K562 (cell line): ENCODE data around the gene ARHGAP4. TPM values are rescaled to one million over a fixed set of nuclear protein-coding genes. Genes with fewer than 3 reads are reported as not detected.

Experiments
- HNRNPLL ChIP-seq: fragments of 200-400 bp; formaldehyde crosslinking; IDR thresholded peaks from 2 replicates; pipeline ENCODE4 v1.6.1; 2017; ENCODE audit warnings: low read length, low read depth, mild to moderate bottlenecking; ENCODE audit not compliant: poor library complexity, severe bottlenecking
- ID3 ChIP-seq, 2 experiments: fragments of 250-450 bp in 1 of 2; fragments of 450-650 bp in 1 of 2; sonication (Bioruptor Pico) in 1 of 2; IDR thresholded peaks; 2 replicates each; pipeline versions ENCODE4 v1.6.1 to v1.8.0; 2016 to 2021; ENCODE audit warnings: mild to moderate bottlenecking in 2 of 2, moderate library complexity in 2 of 2, missing compliant biosample characterization in 1 of 2, missing genetic modification characterization in 1 of 2
- MBD1 ChIP-seq: fragments of 250-450 bp; sonication (Bioruptor Pico); IDR thresholded peaks from 2 replicates; pipeline ENCODE4 v1.8.0; 2022; ENCODE audit warnings: inconsistent platforms
- POLR2AphosphoS2 ChIP-seq: IDR thresholded peaks from 2 replicates; pipeline ENCODE4 v1.6.1; 2012; ENCODE audit warnings: low read length, improper control_type of control experiment
- SMAD4 ChIP-seq: fragments of 250-450 bp; sonication (Bioruptor Pico); conservative IDR thresholded peaks from 2 replicates; pipeline ENCODE4 v1.8.0; 2021; ENCODE audit warnings: inconsistent platforms, mild to moderate bottlenecking, moderate library complexity
- SPI1 ChIP-seq: IDR thresholded peaks from 2 replicates; pipeline ENCODE4 v1.6.1; 2011; ENCODE audit warnings: low read depth, low read length, control low read depth, borderline replicate concordance
- TAF7 ChIP-seq: fragments of 450-650 bp; IDR thresholded peaks from 2 replicates; pipeline ENCODE4 v1.6.1; 2016; ENCODE audit warnings: missing genetic modification characterization, missing compliant biosample characterization
- ZNF175 ChIP-seq: fragments of 200-800 bp; sonication (Bioruptor generic); IDR thresholded peaks from 2 replicates; pipeline ENCODE4 v1.6.1; 2016; ENCODE audit warnings: low read depth, mild to moderate bottlenecking, missing genetic modification characterization, missing compliant biosample characterization
- ZNF695 ChIP-seq: fragments of 450-650 bp; formaldehyde crosslinking; IDR thresholded peaks from 2 replicates; pipeline ENCODE4 v1.4.0; 2020; ENCODE audit warnings: mild to moderate bottlenecking, moderate library complexity
- ZNF830 ChIP-seq: fragments of 250-450 bp; sonication (Bioruptor Pico); IDR thresholded peaks from 2 replicates; pipeline ENCODE4 v1.5.0; 2021; ENCODE audit warnings: mild to moderate bottlenecking
- polyA plus RNA-seq, 8 experiments: library from polyadenylated mRNA; depleted of rRNA in 4 of 8; stranded (reverse) in 5 of 8; unstranded in 3 of 8; fragments of >200 nt; fragmentation: Nextera tagmentation in 2 of 8; fragmentation: Illumina TruSeq in 1 of 8; extraction: Ambion mirVana in 2 of 8; extraction: Trizol in 1 of 8; gene quantifications; 2 replicates each; pipeline versions ENCODE4 v1.2.1 to v1.2.3, GENCODE V29; 2011 to 2014; ENCODE audit warnings: inconsistent platforms in 1 of 8, missing spikeins in 1 of 8
- total RNA-seq, 7 experiments: library from RNA; depleted of rRNA in 6 of 7; stranded (reverse); fragments of >200 nt in 6 of 7; fragmentation: Illumina TruSeq in 2 of 7; extraction: Trizol in 2 of 7; gene quantifications; 2 replicates each; pipeline versions ENCODE4 v1.2.1 to v1.2.3, GENCODE V29; 2011 to 2021; ENCODE audit warnings: low replicate concordance in 1 of 7
- TF ChIP-seq, protein P1 (sequence below): fragments of 250-450 bp; sonication (Bioruptor Pico); IDR thresholded peaks from 2 replicates; pipeline ENCODE4 v1.4.0; 2020; ENCODE audit warnings: mild to moderate bottlenecking, moderate library complexity
- TF ChIP-seq, protein P2 (sequence below): fragments of 250-450 bp; sonication (Bioruptor Pico); IDR thresholded peaks from 2 replicates; pipeline ENCODE4 v1.5.0; 2020; ENCODE audit warnings: mild to moderate bottlenecking, borderline replicate concordance
- TF ChIP-seq, protein P3 (sequence below), 2 experiments: fragments of 200-800 bp in 1 of 2; sonication (Bioruptor generic) in 1 of 2; sonication (generic) in 1 of 2; formaldehyde crosslinking in 1 of 2; IDR thresholded peaks in 1 of 2; conservative IDR thresholded peaks in 1 of 2; 2 replicates each; pipeline versions ENCODE4 v1.5.0 to v1.6.1; 2016 to 2020; ENCODE audit warnings: missing compliant biosample characterization in 1 of 2, missing genetic modification characterization in 1 of 2, missing genetic modification reagents in 1 of 2
- TF ChIP-seq, protein P4 (sequence below): sonication (generic); formaldehyde crosslinking; IDR thresholded peaks from 2 replicates; pipeline ENCODE4 v1.5.0; 2020; ENCODE audit warnings: missing genetic modification reagents

The ARHGAP4 gene
- total and polyA plus RNA-seq, 9 of the 15 experiments (the other 6 are each of a cell fraction or from before 2014, with no cell fraction given): 0.30 to 81.8 (median 13.5) TPM

DNA sequence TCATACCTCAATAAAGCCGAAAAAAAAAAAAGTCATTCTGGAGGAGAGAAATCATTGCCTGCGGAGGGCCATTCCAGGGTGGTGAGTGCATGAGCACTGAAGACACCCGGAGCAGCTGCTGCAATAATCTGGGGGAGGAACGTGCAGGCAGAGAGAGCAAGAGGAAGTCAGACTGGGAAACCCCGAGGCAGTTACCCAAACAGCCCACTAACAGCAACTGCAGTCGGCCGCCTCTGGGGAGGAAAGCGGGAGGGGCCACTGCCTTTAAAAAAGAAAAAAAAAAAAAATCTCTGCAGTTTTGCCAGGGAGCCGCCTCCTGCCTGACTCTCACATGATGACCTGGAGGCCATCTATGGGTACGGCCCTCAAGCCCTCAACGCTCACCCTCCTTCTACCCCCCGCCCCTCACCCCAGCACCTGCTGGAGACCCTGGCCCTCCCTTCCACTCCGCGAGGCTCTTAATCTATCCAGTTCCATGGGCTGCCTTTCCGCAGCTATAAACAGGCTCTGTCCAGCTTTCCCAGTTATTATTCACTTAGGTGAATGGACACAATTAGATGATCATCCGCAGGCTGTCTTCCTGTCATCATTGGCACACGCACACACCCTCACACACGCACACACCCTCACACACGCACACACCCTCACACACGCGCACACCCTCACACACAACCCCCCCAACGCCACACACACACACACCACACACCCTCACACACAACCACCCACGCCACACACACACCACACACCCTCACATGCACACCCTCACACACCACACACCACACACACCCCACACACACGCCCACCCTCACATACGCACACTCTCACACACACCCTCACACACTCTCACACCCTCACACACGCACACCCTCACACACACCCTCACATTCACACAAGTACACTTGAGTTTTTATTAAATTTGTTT, 25.0 kb downstream of the ARHGAP4 start (continued):
- no peak for TF ChIP-seq ID3 (CRISPR knock-in tag; IDR thresholded peaks at IDR 0.05)
- no peak for TF ChIP-seq ID3 (tag; IDR thresholded peaks at IDR 0.05)
- 0 out of 2 replicates have a peak, but pooled peaks have one; percentile 30 for TF ChIP-seq ZNF175 (CRISPR knock-in tag)
- TF ChIP-seq, protein P1, sequence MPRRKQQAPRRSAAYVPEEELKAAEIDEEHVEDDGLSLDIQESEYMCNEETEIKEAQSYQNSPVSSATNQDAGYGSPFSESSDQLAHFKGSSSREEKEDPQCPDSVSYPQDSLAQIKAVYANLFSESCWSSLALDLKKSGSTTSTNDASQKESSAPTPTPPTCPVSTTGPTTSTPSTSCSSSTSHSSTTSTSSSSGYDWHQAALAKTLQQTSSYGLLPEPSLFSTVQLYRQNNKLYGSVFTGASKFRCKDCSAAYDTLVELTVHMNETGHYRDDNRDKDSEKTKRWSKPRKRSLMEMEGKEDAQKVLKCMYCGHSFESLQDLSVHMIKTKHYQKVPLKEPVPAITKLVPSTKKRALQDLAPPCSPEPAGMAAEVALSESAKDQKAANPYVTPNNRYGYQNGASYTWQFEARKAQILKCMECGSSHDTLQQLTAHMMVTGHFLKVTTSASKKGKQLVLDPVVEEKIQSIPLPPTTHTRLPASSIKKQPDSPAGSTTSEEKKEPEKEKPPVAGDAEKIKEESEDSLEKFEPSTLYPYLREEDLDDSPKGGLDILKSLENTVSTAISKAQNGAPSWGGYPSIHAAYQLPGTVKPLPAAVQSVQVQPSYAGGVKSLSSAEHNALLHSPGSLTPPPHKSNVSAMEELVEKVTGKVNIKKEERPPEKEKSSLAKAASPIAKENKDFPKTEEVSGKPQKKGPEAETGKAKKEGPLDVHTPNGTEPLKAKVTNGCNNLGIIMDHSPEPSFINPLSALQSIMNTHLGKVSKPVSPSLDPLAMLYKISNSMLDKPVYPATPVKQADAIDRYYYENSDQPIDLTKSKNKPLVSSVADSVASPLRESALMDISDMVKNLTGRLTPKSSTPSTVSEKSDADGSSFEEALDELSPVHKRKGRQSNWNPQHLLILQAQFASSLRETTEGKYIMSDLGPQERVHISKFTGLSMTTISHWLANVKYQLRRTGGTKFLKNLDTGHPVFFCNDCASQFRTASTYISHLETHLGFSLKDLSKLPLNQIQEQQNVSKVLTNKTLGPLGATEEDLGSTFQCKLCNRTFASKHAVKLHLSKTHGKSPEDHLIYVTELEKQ (CRISPR knock-in tag): no peak
- TF ChIP-seq, protein P2, sequence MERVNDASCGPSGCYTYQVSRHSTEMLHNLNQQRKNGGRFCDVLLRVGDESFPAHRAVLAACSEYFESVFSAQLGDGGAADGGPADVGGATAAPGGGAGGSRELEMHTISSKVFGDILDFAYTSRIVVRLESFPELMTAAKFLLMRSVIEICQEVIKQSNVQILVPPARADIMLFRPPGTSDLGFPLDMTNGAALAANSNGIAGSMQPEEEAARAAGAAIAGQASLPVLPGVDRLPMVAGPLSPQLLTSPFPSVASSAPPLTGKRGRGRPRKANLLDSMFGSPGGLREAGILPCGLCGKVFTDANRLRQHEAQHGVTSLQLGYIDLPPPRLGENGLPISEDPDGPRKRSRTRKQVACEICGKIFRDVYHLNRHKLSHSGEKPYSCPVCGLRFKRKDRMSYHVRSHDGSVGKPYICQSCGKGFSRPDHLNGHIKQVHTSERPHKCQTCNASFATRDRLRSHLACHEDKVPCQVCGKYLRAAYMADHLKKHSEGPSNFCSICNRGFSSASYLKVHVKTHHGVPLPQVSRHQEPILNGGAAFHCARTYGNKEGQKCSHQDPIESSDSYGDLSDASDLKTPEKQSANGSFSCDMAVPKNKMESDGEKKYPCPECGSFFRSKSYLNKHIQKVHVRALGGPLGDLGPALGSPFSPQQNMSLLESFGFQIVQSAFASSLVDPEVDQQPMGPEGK (CRISPR knock-in tag): no peak
- no peak for TF ChIP-seq POLR2AphosphoS2
- TF ChIP-seq SPI1: peak; percentile 86
- TF ChIP-seq, protein P3, sequence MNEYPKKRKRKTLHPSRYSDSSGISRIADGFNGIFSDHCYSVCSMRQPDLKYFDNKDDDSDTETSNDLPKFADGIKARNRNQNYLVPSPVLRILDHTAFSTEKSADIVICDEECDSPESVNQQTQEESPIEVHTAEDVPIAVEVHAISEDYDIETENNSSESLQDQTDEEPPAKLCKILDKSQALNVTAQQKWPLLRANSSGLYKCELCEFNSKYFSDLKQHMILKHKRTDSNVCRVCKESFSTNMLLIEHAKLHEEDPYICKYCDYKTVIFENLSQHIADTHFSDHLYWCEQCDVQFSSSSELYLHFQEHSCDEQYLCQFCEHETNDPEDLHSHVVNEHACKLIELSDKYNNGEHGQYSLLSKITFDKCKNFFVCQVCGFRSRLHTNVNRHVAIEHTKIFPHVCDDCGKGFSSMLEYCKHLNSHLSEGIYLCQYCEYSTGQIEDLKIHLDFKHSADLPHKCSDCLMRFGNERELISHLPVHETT (CRISPR knock-in tag; conservative IDR thresholded peaks at IDR 0.05 in 1 of 2, IDR thresholded peaks at IDR 0.05 in 1 of 2): no peak
- no peak for TF ChIP-seq ZNF830 (CRISPR knock-in tag)
- TF ChIP-seq SMAD4 (CRISPR knock-in tag): peak; percentile 64; the same call in 1 of the 2 replicates
- no peak for TF ChIP-seq TAF7
- TF ChIP-seq, protein P4, sequence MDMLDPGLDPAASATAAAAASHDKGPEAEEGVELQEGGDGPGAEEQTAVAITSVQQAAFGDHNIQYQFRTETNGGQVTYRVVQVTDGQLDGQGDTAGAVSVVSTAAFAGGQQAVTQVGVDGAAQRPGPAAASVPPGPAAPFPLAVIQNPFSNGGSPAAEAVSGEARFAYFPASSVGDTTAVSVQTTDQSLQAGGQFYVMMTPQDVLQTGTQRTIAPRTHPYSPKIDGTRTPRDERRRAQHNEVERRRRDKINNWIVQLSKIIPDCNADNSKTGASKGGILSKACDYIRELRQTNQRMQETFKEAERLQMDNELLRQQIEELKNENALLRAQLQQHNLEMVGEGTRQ (CRISPR knock-in tag): no peak
- no peak for TF ChIP-seq ZNF695 (CRISPR knock-in tag)
- TF ChIP-seq MBD1 (CRISPR knock-in tag): no peak
- no peak for TF ChIP-seq HNRNPLL
